Colonic mucosa (tissue), 4 donors: ENCODE measurements around the gene SMAD4. TPM values are rescaled to one million over a fixed set of nuclear protein-coding genes. Genes with fewer than 3 reads are reported as not detected.

Experiments used
- DNase-seq: peaks from one replicate; pipeline ENCODE4 v3.0.0-alpha.2; 2020
- H3K27ac ChIP-seq: fragments of 200-600 bp; one replicate; pipeline ENCODE4 v1.8.0; 2021
- H3K27me3 ChIP-seq: fragments of 200-600 bp; one replicate; pipeline ENCODE4 v1.8.0; 2021
- H3K36me3 ChIP-seq: fragments of 200-600 bp; one replicate; pipeline ENCODE4 v1.8.0; 2021
- H3K4me1 ChIP-seq: fragments of 200-600 bp; one replicate; pipeline ENCODE4 v1.8.0; 2021; ENCODE audit warnings: mild to moderate bottlenecking
- H3K4me3 ChIP-seq: fragments of 200-600 bp; one replicate; pipeline ENCODE4 v1.8.0; 2021
- H3K9ac ChIP-seq, 2 donors: one replicate each; pipeline ENCODE4 v1.7.0; 2013; ENCODE audit warnings: control low read depth in 2 of 2, low read depth in 2 of 2, low read length in 2 of 2
- H3K9me3 ChIP-seq: fragments of 200-600 bp; one replicate; pipeline ENCODE4 v1.8.0; 2021
- intact Hi-C: fragments of 100-400 bp; cut with DNase I; formaldehyde crosslinking; loops from one replicate; pipeline ENCODE4 v1.14.1; 2022
- total RNA-seq, 2 donors: library from RNA; stranded (reverse); fragmentation: NEBNext Ultra II Directional in 1 of 2; extraction: Animal tissue kit (Norgen Biotek cat#: 25700) in 1 of 2; gene quantifications; one replicate each; pipeline ENCODE4 v1.2.1, GENCODE V29; 2021
- TF ChIP-seq, protein P1 (sequence below): fragments of 200-600 bp; IDR thresholded peaks from one replicate; pipeline ENCODE4 v1.8.0; 2022; ENCODE audit warnings: antibody characterized with exemption, mild to moderate bottlenecking
- donor health status: healthy.
- donor health status: DM: no; HTN: no; CAD: no.
- donor health status: DM: no; HTN: no; CAD: no.

The SMAD4 gene
- total RNA-seq, 2 donors from 2014 or later, result 74.0 to 106 TPM

- H3K4me3 ChIP-seq, result no peak overlapping the region
- no peaks in the 10 kb centered on the region for H3K9me3 ChIP-seq
- no peak overlapping the region for H3K9ac ChIP-seq
- H3K27ac ChIP-seq, result no peak overlapping the region
- TF ChIP-seq, protein P1, sequence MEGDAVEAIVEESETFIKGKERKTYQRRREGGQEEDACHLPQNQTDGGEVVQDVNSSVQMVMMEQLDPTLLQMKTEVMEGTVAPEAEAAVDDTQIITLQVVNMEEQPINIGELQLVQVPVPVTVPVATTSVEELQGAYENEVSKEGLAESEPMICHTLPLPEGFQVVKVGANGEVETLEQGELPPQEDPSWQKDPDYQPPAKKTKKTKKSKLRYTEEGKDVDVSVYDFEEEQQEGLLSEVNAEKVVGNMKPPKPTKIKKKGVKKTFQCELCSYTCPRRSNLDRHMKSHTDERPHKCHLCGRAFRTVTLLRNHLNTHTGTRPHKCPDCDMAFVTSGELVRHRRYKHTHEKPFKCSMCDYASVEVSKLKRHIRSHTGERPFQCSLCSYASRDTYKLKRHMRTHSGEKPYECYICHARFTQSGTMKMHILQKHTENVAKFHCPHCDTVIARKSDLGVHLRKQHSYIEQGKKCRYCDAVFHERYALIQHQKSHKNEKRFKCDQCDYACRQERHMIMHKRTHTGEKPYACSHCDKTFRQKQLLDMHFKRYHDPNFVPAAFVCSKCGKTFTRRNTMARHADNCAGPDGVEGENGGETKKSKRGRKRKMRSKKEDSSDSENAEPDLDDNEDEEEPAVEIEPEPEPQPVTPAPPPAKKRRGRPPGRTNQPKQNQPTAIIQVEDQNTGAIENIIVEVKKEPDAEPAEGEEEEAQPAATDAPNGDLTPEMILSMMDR, result no peak
- no peaks in the 10 kb centered on the region for H3K27me3 ChIP-seq
- no peak for DNase-seq
- intact Hi-C loops, result no loop called here
- no peaks in the 10 kb centered on the region for H3K36me3 ChIP-seq
- H3K4me1 ChIP-seq, result no peaks in the 10 kb centered on the region
Measured at GRCh38 chr18:51006948-51007789, 22.8 kb upstream of the SMAD4 start.

- intact Hi-C loops, result no loop called here
- TF ChIP-seq, protein P1, result no peak
- H3K9me3 ChIP-seq, result no peaks in the 10 kb centered on the region
- no peak overlapping the region for H3K4me3 ChIP-seq
- no peak for DNase-seq
- no peaks in the 10 kb centered on the region for H3K36me3 ChIP-seq
- H3K9ac ChIP-seq, result no peak overlapping the region
- H3K27ac ChIP-seq, result no peak overlapping the region
- H3K4me1 ChIP-seq, result no peaks in the 10 kb centered on the region
- no peaks in the 10 kb centered on the region for H3K27me3 ChIP-seq
Measured at GRCh38 chr18:51007790-51008139, 22.2 kb upstream of the SMAD4 start.

DNA sequence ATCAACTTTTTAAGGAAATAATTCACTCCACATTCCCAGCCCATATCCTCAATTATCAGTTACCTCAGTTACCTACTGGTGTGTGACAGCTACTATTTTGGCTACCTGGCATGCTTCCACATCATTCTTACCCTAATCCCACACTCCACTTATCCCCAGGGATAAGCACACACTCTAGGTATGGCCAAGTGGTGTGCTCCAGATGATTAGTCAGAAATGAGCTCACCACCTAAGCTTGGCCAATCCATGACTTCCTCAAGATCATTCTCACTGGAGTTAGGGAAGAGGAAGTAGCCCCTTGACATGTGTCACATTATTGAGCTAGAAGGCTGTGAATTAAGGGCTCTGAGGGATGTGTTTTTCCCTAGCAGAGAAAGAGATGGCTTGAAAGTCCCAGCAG, 20.9 kb upstream of the SMAD4 start:
- Histone ChIP-seq H3K27ac (no peak overlapping the region), H3K27me3 (no peaks in the 10 kb centered on the region), H3K9me3 (no peaks in the 10 kb centered on the region), H3K9ac (no peak overlapping the region), H3K4me3 (no peak overlapping the region), H3K4me1 (no peaks in the 10 kb centered on the region), H3K36me3 (no peaks in the 10 kb centered on the region)
- DNase-seq, result no peak
- intact Hi-C loops, result no loop called here
- TF ChIP-seq, protein P1, result no peak

DNA sequence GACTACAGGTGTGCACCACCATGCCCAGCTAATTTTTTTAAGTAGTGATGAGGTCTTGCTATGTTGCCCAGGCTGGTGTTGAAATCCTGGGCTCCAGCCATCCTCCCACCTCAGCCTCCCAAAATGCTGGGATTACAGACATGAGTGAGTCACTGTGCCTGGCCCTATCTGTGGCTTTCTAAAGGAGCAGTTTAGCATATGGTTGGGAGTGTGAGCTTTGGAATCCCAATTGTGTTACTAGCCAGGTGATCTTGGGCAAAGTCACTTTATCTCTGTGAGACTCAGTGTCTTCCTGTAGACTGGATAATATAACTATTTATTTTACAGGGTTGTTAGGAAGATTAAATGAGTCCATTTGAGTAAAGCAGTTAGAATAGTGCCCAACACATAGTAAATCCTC, 19.8 kb upstream of the SMAD4 start:
- no peaks in the 10 kb centered on the region for H3K9me3 ChIP-seq
- H3K4me3 ChIP-seq, result no peak overlapping the region
- H3K36me3 ChIP-seq, result no peaks in the 10 kb centered on the region
- no peak for DNase-seq
- TF ChIP-seq, protein P1, result no peak
- no peak overlapping the region for H3K27ac ChIP-seq
- H3K27me3 ChIP-seq, result no peaks in the 10 kb centered on the region
- intact Hi-C loops, result no loop called here
- no peaks in the 10 kb centered on the region for H3K4me1 ChIP-seq
- no peak overlapping the region for H3K9ac ChIP-seq

- intact Hi-C loops, result no loop called here
- no peak overlapping the region for H3K27ac ChIP-seq
- H3K27me3 ChIP-seq, result no peaks in the 10 kb centered on the region
- H3K9me3 ChIP-seq, result no peaks in the 10 kb centered on the region
- H3K4me1 ChIP-seq, result no peaks in the 10 kb centered on the region
- H3K4me3 ChIP-seq, result no peak overlapping the region
- TF ChIP-seq, protein P1, result no peak
- H3K36me3 ChIP-seq, result no peaks in the 10 kb centered on the region
- no peak for DNase-seq
- no peak overlapping the region for H3K9ac ChIP-seq
Measured at GRCh38 chr18:51011709-51012108, 18.3 kb upstream of the SMAD4 start.
